Memory B cell (primary cell): ENCODE measurements around the gene SNAI3.

ENCODE experiments used
- ATAC-seq: fragments of 150-1000 bp; cut with Tn5 transposase; 2 replicates; pipeline ENCODE4 v1.10.0; 2021; ENCODE audit warnings: low read depth, mild to moderate bottlenecking, moderate library complexity
- DNase-seq, 2 donors: peaks; one replicate each; pipeline ENCODE4 v3.0.0; 2022; ENCODE audit warnings: low spot score in 2 of 2
- H3K27ac Mint-ChIP-seq: one replicate; pipeline ENCODE4 v1.8.0; 2022; ENCODE audit warnings: mild to moderate bottlenecking, moderate library complexity, mixed read lengths
- H3K27me3 Mint-ChIP-seq: one replicate; pipeline ENCODE4 v1.8.0; 2022; ENCODE audit warnings: mixed read lengths
- H3K36me3 Mint-ChIP-seq: one replicate; pipeline ENCODE4 v1.8.0; 2022; ENCODE audit warnings: mild to moderate bottlenecking, mixed read lengths
- H3K4me1 Mint-ChIP-seq: one replicate; pipeline ENCODE4 v1.8.0; 2022; ENCODE audit warnings: mixed read lengths
- H3K4me3 Mint-ChIP-seq: one replicate; pipeline ENCODE4 v1.8.0; 2022; ENCODE audit warnings: mild to moderate bottlenecking, moderate library complexity, mixed read lengths
- H3K9me3 Mint-ChIP-seq: one replicate; pipeline ENCODE4 v1.8.0; 2022; ENCODE audit warnings: mixed read lengths

SNAI3 gene

DNA sequence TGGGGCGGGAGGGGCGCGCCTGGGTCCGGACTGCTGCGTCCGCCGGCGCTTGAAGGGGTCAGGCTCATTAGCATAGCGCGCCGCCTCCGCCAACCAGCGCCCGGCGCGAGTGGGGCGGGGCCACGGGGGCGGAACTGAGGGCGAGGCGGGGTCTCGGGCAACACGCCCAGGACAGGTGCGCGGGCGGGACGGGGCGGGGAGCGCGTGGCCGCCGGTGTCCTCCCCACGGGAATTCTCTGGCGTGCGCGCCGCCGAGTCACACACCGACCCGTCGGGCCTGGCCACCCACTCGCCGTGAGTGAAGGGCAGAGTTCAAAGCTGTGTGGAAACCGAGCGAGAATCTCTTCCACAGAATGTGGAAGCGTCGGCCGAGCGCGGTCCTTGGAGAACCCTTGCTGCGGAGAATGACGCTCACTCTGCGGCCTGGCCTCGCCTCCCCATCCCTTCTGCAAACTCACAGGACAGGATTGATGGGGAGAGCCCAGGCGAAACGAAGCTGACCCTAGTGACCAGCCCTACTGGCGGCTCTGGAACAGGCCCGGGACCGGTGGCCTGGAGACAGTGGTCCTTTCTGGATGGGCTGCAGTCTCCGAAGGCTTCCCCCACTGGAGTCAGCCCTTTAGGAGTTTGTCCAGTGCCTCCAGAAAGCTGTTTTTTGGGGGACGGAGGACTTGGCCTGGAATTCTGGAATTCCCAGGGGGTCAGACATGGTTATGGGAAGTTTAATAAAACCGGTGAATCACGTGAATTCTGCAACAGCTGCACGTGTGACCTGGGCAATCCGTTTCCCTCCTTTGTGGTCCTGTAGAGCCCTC is at the start of gene SNAI3:
SNAI3 (minus strand) TSS at position 69 of the 815 bp plus-strand sequence. CDS start 101 bp downstream, outside the sequence.
- H3K9me3 Mint-ChIP-seq, result no peaks in the 10 kb centered on the region
- ATAC-seq (peak; percentile 70), DNase-seq (peak; percentile 87)
- no peaks in the 10 kb centered on the region for H3K27me3 Mint-ChIP-seq
- H3K4me3 Mint-ChIP-seq, result peak within 1 kb of the TSS; percentile 88
- H3K36me3 Mint-ChIP-seq, result no peaks in the 10 kb centered on the region
- H3K27ac Mint-ChIP-seq, result no peak within 1 kb of the TSS
- peaks cover 25% of the 10 kb centered on the region for H3K4me1 Mint-ChIP-seq

GRCh38 chr16:88736088-88736487 is 49.8 kb upstream of the SNAI3 start:
- no peak for ATAC-seq

GRCh38 chr16:88735616-88736015 is 49.3 kb upstream of the SNAI3 start:
- Mint-ChIP-seq H3K4me3 (no peak overlapping the region), H3K27ac (no peak overlapping the region), H3K4me1 (peaks cover 4% of the 10 kb centered on the region), H3K27me3 (no peaks in the 10 kb centered on the region), H3K9me3 (no peaks in the 10 kb centered on the region), H3K36me3 (peaks cover 5% of the 10 kb centered on the region)
- ATAC-seq (no peak), DNase-seq (no peak)

More at GRCh38 chr16:88736088-88736487, 49.8 kb upstream of the SNAI3 start:
- H3K36me3 Mint-ChIP-seq, result peaks cover 5% of the 10 kb centered on the region
- H3K4me3 Mint-ChIP-seq, result no peak overlapping the region
- no peak overlapping the region for H3K27ac Mint-ChIP-seq
- H3K4me1 Mint-ChIP-seq, result peaks cover 4% of the 10 kb centered on the region
- H3K27me3 Mint-ChIP-seq, result no peaks in the 10 kb centered on the region
- DNase-seq, result no peak
- no peaks in the 10 kb centered on the region for H3K9me3 Mint-ChIP-seq

DNA sequence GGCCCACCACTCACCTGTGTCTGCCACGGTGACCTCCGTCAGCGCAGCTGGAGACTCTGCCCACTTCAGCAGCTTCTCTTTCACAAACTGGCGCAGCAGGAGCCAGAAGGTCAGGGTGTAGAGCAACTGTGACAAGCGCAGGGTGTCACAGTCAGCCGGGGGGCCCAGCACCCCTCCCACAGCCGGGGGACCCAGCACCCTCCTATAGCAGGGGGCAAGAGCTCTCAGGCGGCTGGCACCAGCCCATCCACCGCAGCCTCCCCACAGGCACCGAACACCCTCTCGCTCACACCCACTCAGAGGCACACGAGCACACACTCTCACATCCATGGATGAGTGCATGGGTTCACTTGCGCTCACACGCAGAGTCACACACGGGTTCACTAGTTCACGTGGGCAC is 48.8 kb upstream of the SNAI3 start:
- Mint-ChIP-seq H3K4me3 (no peak overlapping the region), H3K27ac (no peak overlapping the region), H3K27me3 (no peaks in the 10 kb centered on the region), H3K36me3 (peaks cover 5% of the 10 kb centered on the region), H3K9me3 (no peaks in the 10 kb centered on the region), H3K4me1 (peaks cover 4% of the 10 kb centered on the region)
- DNase-seq (no peak), ATAC-seq (no peak)

- H3K4me1 Mint-ChIP-seq, result peaks cover 6% of the 10 kb centered on the region
- DNase-seq, result no peak
- H3K27ac Mint-ChIP-seq, result no peak overlapping the region
- H3K36me3 Mint-ChIP-seq, result peaks cover 7% of the 10 kb centered on the region
- no peak overlapping the region for H3K4me3 Mint-ChIP-seq
- no peaks in the 10 kb centered on the region for H3K27me3 Mint-ChIP-seq
- H3K9me3 Mint-ChIP-seq, result no peaks in the 10 kb centered on the region
- ATAC-seq, result no peak
Observed at GRCh38 chr16:88734361-88734728, 48.0 kb upstream of the SNAI3 start.

GRCh38 chr16:88733630-88734360 is 47.5 kb upstream of the SNAI3 start:
- Mint-ChIP-seq H3K4me1 (peaks cover 4% of the 10 kb centered on the region), H3K36me3 (peaks cover 7% of the 10 kb centered on the region), H3K4me3 (no peak overlapping the region), H3K9me3 (no peaks in the 10 kb centered on the region), H3K27me3 (no peaks in the 10 kb centered on the region), H3K27ac (no peak overlapping the region)
- ATAC-seq, result no peak
- no peak for DNase-seq

DNA sequence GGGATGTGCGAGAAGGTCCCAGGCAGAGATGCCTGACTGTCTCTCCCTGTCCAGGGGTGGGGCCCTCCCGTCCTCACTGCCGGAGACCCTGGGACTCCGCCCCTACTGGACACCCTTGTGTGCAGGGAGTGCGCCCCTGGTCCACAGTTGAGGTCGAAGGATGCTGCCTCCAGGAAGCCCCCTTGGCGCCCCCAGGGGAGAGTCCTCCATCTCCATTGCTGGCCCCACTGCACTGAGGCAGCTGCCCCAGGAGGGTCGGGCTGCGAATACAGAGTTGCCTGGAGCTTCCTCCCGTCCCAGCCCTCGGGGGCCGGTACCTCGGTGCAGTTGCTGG is 46.6 kb upstream of the SNAI3 start:
- no peak overlapping the region for H3K4me3 Mint-ChIP-seq
- no peak overlapping the region for H3K27ac Mint-ChIP-seq
- peaks cover 2% of the 10 kb centered on the region for H3K4me1 Mint-ChIP-seq
- ATAC-seq (no peak), DNase-seq (no peak)
- H3K27me3 Mint-ChIP-seq, result no peaks in the 10 kb centered on the region
- peaks cover 7% of the 10 kb centered on the region for H3K36me3 Mint-ChIP-seq
- H3K9me3 Mint-ChIP-seq, result no peaks in the 10 kb centered on the region

GRCh38 chr16:88732172-88732960 is 46.1 kb upstream of the SNAI3 start:
- DNase-seq (no peak), ATAC-seq (no peak)
- Mint-ChIP-seq H3K4me3 (no peak overlapping the region), H3K27me3 (no peaks in the 10 kb centered on the region), H3K4me1 (peaks cover 2% of the 10 kb centered on the region), H3K27ac (no peak overlapping the region), H3K9me3 (no peaks in the 10 kb centered on the region), H3K36me3 (peaks cover 7% of the 10 kb centered on the region)

DNA sequence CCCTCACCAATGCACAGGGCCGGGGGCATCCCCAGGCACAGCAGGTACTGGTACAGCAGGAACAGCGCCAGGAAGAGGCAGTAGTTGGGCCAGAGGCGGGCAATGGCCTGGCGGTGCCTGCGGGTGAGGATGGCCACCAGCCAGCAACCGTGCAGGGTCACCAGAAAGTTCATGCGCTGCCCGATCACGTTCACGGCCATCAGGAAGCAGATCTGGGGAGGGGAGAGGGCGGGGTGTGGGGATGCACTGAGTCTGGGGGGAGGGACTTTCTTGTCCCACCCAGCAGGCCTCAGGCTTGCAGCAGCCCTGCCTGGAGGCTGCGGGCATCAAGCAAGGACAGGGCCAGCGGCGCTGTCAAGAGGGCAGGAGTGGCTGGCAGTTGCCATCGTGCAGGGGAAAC is 45.4 kb upstream of the SNAI3 start:
- Mint-ChIP-seq H3K9me3 (no peaks in the 10 kb centered on the region), H3K4me1 (peaks cover 2% of the 10 kb centered on the region), H3K27ac (no peak overlapping the region), H3K27me3 (no peaks in the 10 kb centered on the region), H3K4me3 (no peak overlapping the region), H3K36me3 (peaks cover 7% of the 10 kb centered on the region)
- ATAC-seq (no peak), DNase-seq (no peak)

DNA sequence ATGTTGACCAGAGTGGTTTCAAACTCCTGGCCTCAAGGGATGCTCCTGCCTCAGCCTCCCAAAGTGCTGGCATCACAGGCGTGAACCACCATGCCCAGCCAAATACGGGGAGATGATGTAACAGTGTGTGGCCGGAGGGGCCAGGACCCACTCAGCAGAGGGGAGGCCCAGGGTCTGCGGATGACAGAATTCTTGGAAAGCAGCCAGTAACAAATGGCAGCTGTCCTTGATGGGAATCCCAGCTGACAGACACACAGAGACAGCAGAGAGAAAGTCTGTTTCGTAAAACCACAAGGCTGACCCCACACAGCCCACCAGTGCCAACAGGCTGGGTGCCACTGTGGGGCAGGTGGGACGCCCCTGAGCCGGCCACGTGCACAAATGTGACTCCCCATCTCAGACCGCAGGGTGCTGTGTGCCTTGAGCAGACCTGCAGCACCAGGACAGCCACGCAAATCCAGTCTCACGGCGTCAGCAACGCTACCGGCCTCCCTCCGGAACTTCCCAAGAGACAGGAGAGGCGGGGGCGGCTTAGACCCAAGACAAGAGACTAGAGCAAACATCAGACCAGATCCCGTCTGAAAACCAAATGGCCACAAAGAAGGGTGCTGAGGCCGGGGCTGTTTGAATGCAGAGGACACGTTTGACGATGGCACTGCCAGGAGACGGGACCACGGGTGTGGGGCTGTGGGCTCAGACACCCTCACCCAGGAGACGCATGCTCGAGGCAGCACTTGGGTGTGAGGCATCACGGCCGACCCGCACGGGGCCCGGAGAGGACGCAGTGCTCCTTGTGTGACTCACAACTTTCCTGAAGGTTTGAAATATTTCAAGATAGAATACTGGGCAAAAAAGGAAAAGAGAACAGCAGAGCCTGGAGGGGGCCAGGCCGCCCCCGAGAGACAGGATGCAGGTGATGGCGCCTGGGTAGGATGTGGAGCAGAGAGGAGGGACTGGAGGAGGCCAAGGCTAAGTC is 44.6 kb upstream of the SNAI3 start:
- no peak overlapping the region for H3K27ac Mint-ChIP-seq
- peaks cover 2% of the 10 kb centered on the region for H3K4me1 Mint-ChIP-seq
- no peaks in the 10 kb centered on the region for H3K9me3 Mint-ChIP-seq
- H3K4me3 Mint-ChIP-seq, result no peak overlapping the region
- no peaks in the 10 kb centered on the region for H3K27me3 Mint-ChIP-seq
- ATAC-seq (no peak), DNase-seq (no peak)
- peaks cover 9% of the 10 kb centered on the region for H3K36me3 Mint-ChIP-seq

- no peak for DNase-seq
- peaks cover 15% of the 10 kb centered on the region for H3K36me3 Mint-ChIP-seq
- no peak for ATAC-seq
- no peaks in the 10 kb centered on the region for H3K27me3 Mint-ChIP-seq
- H3K4me1 Mint-ChIP-seq, result peaks cover 2% of the 10 kb centered on the region
- no peak overlapping the region for H3K4me3 Mint-ChIP-seq
- H3K9me3 Mint-ChIP-seq, result no peaks in the 10 kb centered on the region
- H3K27ac Mint-ChIP-seq, result no peak overlapping the region
Observed at GRCh38 chr16:88727871-88728270, 41.6 kb upstream of the SNAI3 start.

DNA sequence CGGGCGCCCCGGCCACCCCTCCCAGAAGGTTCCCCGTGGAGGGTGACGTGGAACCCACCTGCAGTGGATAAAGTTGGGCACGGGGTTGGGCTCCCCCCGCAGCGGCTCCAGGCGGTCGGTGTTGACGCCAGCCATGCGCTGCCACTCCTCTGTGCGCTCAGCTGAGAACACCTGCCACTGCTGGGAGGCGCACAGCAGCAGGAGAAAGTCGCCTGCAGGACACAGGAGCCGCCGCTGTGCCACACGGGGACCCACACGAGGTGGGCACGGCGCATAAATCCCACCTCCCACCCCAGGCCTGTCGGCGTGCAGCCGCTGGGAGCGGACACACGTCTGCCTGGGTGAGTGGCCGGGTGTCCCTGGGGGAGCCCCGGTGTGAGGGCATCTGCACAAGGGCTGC is 40.7 kb upstream of the SNAI3 start:
- Mint-ChIP-seq H3K4me1 (peaks cover 2% of the 10 kb centered on the region), H3K9me3 (no peaks in the 10 kb centered on the region), H3K27ac (no peak overlapping the region), H3K36me3 (peaks cover 15% of the 10 kb centered on the region), H3K4me3 (no peak overlapping the region), H3K27me3 (no peaks in the 10 kb centered on the region)
- no peak for ATAC-seq
- no peak for DNase-seq

DNA sequence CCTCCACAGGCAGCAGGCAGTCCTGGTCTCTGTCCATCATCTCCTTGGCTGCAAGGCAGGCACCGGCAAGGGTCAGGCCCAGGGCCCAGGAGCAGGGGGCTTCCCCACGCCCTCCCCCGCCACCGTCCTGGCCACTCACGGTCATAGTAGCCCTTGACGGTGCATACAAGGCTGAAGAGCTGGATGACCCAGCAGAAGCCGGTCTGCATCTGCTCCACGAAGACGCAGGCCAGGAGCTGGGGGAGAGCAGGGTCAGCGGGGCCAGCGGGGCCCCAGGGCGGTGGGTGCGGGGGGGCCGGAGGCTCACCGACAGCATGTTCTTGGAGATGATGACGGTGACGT is 40.1 kb upstream of the SNAI3 start:
- Mint-ChIP-seq H3K36me3 (peaks cover 14% of the 10 kb centered on the region), H3K9me3 (no peaks in the 10 kb centered on the region), H3K27me3 (no peaks in the 10 kb centered on the region), H3K4me1 (peaks cover 2% of the 10 kb centered on the region), H3K4me3 (no peak overlapping the region), H3K27ac (no peak overlapping the region)
- ATAC-seq (no peak), DNase-seq (no peak)
